ENCODE data around the gene TEX14. TPM values are rescaled to one million over a fixed set of nuclear protein-coding genes. Genes with fewer than 3 reads are reported as not detected.

Gene TEX14
- polyA plus RNA-seq, 1 of the 3 experiments (the other 2 are of a cell fraction): 0.02 TPM

DNA sequence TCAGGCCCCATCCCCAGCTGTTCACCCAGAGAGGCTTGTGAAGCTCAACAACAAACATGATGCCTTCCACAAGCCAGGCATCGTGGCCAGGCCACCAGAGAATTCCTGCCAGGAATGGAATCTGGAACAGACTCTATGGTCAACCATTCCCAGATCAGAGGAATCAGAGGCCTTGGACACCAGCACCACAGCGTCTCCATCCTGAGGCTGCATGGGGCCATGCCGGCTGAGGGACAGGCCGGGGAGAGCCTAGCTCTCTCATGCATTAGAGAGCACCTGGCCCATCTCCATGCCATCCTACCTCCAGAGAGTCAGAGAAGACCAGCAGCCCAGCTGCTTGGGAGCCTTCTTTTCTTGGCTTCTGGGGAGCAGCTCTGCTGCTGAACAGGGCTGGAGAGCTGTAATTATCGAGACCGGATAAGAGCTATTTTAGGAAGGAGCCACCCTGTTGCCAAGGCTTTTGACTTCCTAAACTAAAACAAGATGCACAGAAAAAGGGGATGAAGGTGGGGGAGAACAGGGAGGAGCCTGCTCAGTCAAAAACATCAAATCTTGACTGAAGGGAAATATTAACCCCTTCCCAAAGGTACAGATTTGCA, 152.9 kb downstream of the TEX14 start:
- Histone ChIP-seq H4K20me1 (ENCODE audit: insufficient read depth) (no peaks in the 10 kb centered on the region), H3K4me1 (ENCODE audit: control insufficient read depth in 1 of 2, insufficient read depth in 2 of 2, low read depth in 1 of 2, low read length in 1 of 2) (0 out of 4 replicates have a peak, but pooled peaks cover 0 to 5% of the 10 kb centered on the region in 2 experiments), H3K27ac (ENCODE audit: low read depth in 2 of 2, low read length in 1 of 2) (no peak overlapping the region), H3K4me2 (no peak overlapping the region), H3K4me3 (ENCODE audit: low read depth in 2 of 2, low read length in 1 of 2) (no peak overlapping the region), H3K9me3 (no peaks in the 10 kb centered on the region), H3K79me2 (ENCODE audit: insufficient read depth) (no peaks in the 10 kb centered on the region), H3K36me3 (replicated peaks in 1 of 2; ENCODE audit: control insufficient read depth in 1 of 2, insufficient read depth in 2 of 2, low read length in 1 of 2) (no peaks in the 10 kb centered on the region), H2AFZ (ENCODE audit: low read depth) (no peak overlapping the region), H3K27me3 (ENCODE audit: insufficient read depth) (peaks cover 29% of the 10 kb centered on the region), H3F3A (replicated peaks; ENCODE audit: insufficient read depth) (no peaks in the 10 kb centered on the region), H3K9ac (no peak overlapping the region), H3K9me2 (no peaks in the 10 kb centered on the region)
- WGBS (ENCODE audit: low lambda C conversion rate): 73% methylated on average over 4 of the region's 6 CpGs
- ChIA-PET POLR2A (no interaction called here), CTCF (interaction anchor here (0.7 to 1.3 kb wide), 3 partner anchors 12 to 20 kb away, joined by 3 to 5 read pairs (median 4); no protein-coding TSS in a partner anchor)
- DNase-seq: no peak
- TF ChIP-seq GATA2 (CRISPR knock-in tag; IDR thresholded peaks at IDR 0.05) (no peak), FOXJ3 (CRISPR knock-in tag; IDR thresholded peaks at IDR 0.05) (no peak), SMC3 (IDR thresholded peaks at IDR 0.05; ENCODE audit: low read depth, low read length) (no peak), EP300 (IDR thresholded peaks at IDR 0.05; ENCODE audit: borderline replicate concordance in 1 of 2, low read depth in 1 of 2, low read length in 1 of 2) (no peak), MEF2A (IDR thresholded peaks at IDR 0.05; ENCODE audit: borderline replicate concordance, low read depth) (no peak), RXRA (IDR thresholded peaks at IDR 0.05; ENCODE audit: borderline replicate concordance, low read depth) (no peak), TEAD4 (IDR thresholded peaks at IDR 0.05; ENCODE audit: borderline replicate concordance, insufficient read depth) (no peak), FOXM1 (IDR thresholded peaks at IDR 0.05; ENCODE audit: low read depth) (no peak), GABPA (IDR thresholded peaks at IDR 0.05; ENCODE audit: low read depth) (no peak), POLR2AphosphoS5 (IDR thresholded peaks at IDR 0.05; ENCODE audit: low read depth, low read length) (no peak), TCF12 (IDR thresholded peaks at IDR 0.05) (no peak), NFIC (IDR thresholded peaks at IDR 0.05; ENCODE audit: borderline replicate concordance) (no peak), YY1 (IDR thresholded peaks at IDR 0.05; ENCODE audit: low read depth) (no peak), RFX5 (IDR thresholded peaks at IDR 0.05; ENCODE audit: low read length) (no peak), JUND (IDR thresholded peaks at IDR 0.05) (no peak)
- TF ChIP-seq, protein P1, sequence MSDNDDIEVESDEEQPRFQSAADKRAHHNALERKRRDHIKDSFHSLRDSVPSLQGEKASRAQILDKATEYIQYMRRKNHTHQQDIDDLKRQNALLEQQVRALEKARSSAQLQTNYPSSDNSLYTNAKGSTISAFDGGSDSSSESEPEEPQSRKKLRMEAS (IDR thresholded peaks at IDR 0.05; ENCODE audit: low read depth): no peak
- TF ChIP-seq, protein P2, sequence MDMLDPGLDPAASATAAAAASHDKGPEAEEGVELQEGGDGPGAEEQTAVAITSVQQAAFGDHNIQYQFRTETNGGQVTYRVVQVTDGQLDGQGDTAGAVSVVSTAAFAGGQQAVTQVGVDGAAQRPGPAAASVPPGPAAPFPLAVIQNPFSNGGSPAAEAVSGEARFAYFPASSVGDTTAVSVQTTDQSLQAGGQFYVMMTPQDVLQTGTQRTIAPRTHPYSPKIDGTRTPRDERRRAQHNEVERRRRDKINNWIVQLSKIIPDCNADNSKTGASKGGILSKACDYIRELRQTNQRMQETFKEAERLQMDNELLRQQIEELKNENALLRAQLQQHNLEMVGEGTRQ (IDR thresholded peaks at IDR 0.05; ENCODE audit: borderline replicate concordance, low read depth, low read length): no peak
- TF ChIP-seq, protein P3, sequence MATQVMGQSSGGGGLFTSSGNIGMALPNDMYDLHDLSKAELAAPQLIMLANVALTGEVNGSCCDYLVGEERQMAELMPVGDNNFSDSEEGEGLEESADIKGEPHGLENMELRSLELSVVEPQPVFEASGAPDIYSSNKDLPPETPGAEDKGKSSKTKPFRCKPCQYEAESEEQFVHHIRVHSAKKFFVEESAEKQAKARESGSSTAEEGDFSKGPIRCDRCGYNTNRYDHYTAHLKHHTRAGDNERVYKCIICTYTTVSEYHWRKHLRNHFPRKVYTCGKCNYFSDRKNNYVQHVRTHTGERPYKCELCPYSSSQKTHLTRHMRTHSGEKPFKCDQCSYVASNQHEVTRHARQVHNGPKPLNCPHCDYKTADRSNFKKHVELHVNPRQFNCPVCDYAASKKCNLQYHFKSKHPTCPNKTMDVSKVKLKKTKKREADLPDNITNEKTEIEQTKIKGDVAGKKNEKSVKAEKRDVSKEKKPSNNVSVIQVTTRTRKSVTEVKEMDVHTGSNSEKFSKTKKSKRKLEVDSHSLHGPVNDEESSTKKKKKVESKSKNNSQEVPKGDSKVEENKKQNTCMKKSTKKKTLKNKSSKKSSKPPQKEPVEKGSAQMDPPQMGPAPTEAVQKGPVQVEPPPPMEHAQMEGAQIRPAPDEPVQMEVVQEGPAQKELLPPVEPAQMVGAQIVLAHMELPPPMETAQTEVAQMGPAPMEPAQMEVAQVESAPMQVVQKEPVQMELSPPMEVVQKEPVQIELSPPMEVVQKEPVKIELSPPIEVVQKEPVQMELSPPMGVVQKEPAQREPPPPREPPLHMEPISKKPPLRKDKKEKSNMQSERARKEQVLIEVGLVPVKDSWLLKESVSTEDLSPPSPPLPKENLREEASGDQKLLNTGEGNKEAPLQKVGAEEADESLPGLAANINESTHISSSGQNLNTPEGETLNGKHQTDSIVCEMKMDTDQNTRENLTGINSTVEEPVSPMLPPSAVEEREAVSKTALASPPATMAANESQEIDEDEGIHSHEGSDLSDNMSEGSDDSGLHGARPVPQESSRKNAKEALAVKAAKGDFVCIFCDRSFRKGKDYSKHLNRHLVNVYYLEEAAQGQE (IDR thresholded peaks at IDR 0.05; ENCODE audit: low read depth, low read length): no peak

All from SK-N-SH (cell line).